GM12892 (cell line): ENCODE measurements around the gene SMC2.

Experiments used
- POLR2A ChIP-seq: IDR thresholded peaks from 2 replicates; pipeline ENCODE4 v1.6.1; 2011; ENCODE audit warnings: low read depth, low read length, control low read depth
- POLR2AphosphoS5 ChIP-seq: IDR thresholded peaks from 2 replicates; pipeline ENCODE4 v1.6.1; 2011; ENCODE audit warnings: low read depth, low read length, control low read depth
- TAF1 ChIP-seq: IDR thresholded peaks from 2 replicates; pipeline ENCODE4 v1.6.1; 2011; ENCODE audit warnings: low read depth, mild to moderate bottlenecking, control low read depth, low read length, borderline replicate concordance

DNA sequence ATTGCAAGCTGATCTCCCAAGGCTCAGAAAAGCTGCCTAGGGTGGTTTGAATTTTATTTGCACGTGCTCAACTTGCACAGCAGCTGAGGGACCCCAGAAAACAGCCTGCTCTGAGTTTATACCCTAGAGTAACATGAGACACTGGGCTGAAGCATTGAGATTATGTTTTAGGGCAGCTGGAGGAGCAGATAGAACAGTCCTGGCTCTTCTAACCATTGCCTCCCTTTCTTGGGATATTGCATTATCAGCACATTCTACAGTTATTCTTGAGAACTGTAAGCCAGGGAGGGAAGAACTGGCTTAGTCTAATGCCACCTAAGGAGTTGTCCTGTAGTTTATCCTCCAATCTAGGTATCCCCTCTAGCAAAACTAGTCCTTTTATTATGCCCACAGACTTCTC lies 10.3 kb downstream of the SMC2 start:
- TF ChIP-seq POLR2A (no peak), POLR2AphosphoS5 (no peak), TAF1 (no peak)
